ENCODE data around the gene CEMIP2. TPM values are rescaled to one million over a fixed set of nuclear protein-coding genes. Genes with fewer than 3 reads are reported as not detected.

Gene CEMIP2
- total RNA-seq, 5 donors from 2014 or later (not counting 1 experiment from before 2014, with no cell fraction given): 82.1 to 285 (median 90.8) TPM

DNA sequence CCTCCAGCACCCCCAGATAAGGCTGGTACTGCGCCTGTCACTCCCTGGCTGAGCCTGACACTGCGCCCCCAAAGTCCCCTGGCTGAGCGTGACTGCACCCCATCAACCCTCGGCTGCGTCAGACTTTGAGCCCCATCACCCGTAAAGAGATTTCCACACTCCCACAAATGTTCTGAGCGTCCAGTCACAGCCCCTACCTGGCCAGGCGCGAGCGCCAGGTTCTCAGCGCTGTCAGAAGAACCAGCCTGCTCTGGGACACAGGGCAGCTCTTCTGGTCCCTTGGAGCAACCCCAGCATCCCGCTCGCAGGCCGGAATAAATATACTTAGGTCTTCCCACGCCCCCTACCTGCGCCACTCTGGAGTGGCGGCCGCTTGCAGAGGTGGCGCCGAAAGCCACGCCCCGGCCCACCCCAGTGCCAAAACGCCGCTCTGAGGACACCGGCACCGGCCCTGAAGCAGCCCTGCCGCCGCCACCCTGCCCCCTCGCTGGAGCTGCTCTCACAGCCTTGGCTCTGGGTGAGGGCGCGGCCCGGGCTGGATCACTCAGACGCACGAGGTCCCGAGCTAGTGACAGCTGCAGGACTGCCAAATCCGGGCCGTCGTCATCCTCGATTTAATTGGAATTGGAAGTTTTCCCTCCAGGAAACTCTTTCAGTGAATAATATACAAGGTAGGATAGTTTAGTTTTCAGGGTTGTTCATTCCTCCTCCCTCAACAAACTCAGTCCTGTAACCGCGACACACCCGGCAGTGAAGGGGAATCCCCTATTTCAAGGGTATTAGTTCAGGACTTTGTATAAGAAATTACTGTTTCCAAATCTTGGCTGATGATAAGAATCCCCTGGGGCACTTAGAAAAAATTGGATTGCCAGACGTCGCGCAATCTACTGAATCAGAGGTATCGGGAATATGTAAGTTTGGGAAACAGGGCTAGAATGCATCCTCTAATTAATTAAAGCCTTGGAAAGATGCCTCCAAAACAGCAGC lies 1.2 kb upstream of the CEMIP2 start:
- WGBS (ENCODE audit: insufficient coverage): 0% methylated on average over 32 of the region's 46 CpGs
- DNase-seq (peak; percentile 48 to 84 (median 63)), ATAC-seq (replicated peaks in 1 of 4) (peak; percentile 53 to 60 (median 56))
- Histone ChIP-seq H3K27me3 (replicated peaks in 1 of 2; ENCODE audit: control insufficient read depth in 2 of 2, extremely low read depth in 1 of 2, insufficient read depth in 2 of 2, low read length in 1 of 2) (no peaks in the 10 kb centered on the region), H3K9me3 (no peaks in the 10 kb centered on the region), H3K4me3 (ENCODE audit: control insufficient read depth in 1 of 2, extremely low read depth in 1 of 2, low read length in 1 of 2) (peak overlapping the region; percentile 76), H3K4me1 (ENCODE audit: control insufficient read depth in 1 of 2, extremely low read depth in 1 of 2, insufficient read depth in 2 of 2, low read length in 2 of 2) (peaks cover 25 to 45% of the 10 kb centered on the region in 2 experiments), H3K36me3 (ENCODE audit: control insufficient read depth in 2 of 2, extremely low read depth in 1 of 2, insufficient read depth in 1 of 2, low read length in 1 of 2) (no peaks in the 10 kb centered on the region), H3K27ac (ENCODE audit: low read length) (peak overlapping the region; percentile 87)
- Mint-ChIP-seq H3K27me3 (no peaks in the 10 kb centered on the region), H3K36me3 (no peaks in the 10 kb centered on the region), H3K27ac (peak overlapping the region; percentile 93 to 94), H3K4me3 (peak overlapping the region; percentile 89 to 99 (median 93)), H3K4me1 (peaks cover 33 to 43% (median 33%) of the 10 kb centered on the region in 3 donors), H3K9me3 (no peaks in the 10 kb centered on the region)
- CTCF ChIA-PET: interaction anchor here (0.6 to 2.1 kb wide), 15 partner anchors 10 to 1145 kb away, joined by 3 to 12 read pairs (median 4); partner anchors contain the start of genes ABHD17B (in 1 of the 2) and C9orf85 (in 1 of the 2)
- POLR2A ChIA-PET: interaction anchor here (0.5 to 3.2 kb wide), 4 partner anchors 13 to 77 kb away, joined by 3 to 13 read pairs (median 8); no protein-coding TSS in a partner anchor

DNA sequence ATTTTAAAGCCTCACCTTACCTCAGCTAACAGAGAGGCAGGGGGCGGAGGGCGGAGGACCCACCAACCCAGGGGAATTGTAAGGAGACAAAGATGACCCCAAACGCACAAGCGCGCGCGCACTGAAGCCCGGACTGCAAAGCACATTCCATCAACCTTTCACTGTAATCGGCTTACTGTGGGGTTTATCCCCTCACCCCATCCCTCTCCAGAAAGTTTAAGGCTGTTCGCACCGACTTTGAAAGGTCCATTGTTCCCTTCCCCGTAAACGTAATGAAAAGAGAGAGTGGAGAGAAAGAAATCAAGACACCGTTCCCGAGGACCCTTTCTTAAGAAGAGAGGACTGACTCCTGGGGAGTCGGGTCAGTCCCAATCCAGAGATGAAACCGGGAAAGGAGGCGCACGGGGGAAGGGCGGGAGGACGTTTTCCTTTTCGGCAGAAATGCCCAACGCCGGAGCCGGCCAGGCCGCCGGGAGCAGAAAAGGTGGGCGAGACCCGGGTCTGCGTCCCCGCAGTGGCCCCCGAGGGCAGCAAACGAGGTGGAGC lies 464 bp downstream of the CEMIP2 start:
- H3K36me3 ChIP-seq (ENCODE audit: control insufficient read depth in 2 of 2, extremely low read depth in 1 of 2, insufficient read depth in 1 of 2, low read length in 1 of 2): no peaks in the 10 kb centered on the region
- ATAC-seq (replicated peaks in 1 of 4) (no peak), DNase-seq (peak in 12 of 35 experiments; percentile 5 to 39 (median 18))
- no peaks in the 10 kb centered on the region for H3K27me3 Mint-ChIP-seq
- no peaks in the 10 kb centered on the region for H3K27me3 ChIP-seq (replicated peaks in 1 of 2; ENCODE audit: control insufficient read depth in 2 of 2, extremely low read depth in 1 of 2, insufficient read depth in 2 of 2, low read length in 1 of 2)
- H3K4me1 Mint-ChIP-seq: peaks cover 45 to 59% (median 46%) of the 10 kb centered on the region in 3 donors
- CTCF ChIA-PET: interaction anchor here (0.7 to 2.1 kb wide), 7 partner anchors 8 to 84 kb away, joined by 3 to 5 read pairs (median 3); no protein-coding TSS in a partner anchor
- peaks cover 38 to 41% of the 10 kb centered on the region in 2 experiments for H3K4me1 ChIP-seq (ENCODE audit: control insufficient read depth in 1 of 2, extremely low read depth in 1 of 2, insufficient read depth in 2 of 2, low read length in 2 of 2)
- no peaks in the 10 kb centered on the region for H3K36me3 Mint-ChIP-seq
- peak overlapping the region; percentile 95 to 99 (median 98) for H3K4me3 Mint-ChIP-seq
- no peaks in the 10 kb centered on the region for H3K9me3 ChIP-seq
- H3K27ac Mint-ChIP-seq: peak overlapping the region; percentile 91 to 97
- WGBS (ENCODE audit: insufficient coverage): 0% methylated on average over 13 of the region's 33 CpGs
- H3K9me3 Mint-ChIP-seq: no peaks in the 10 kb centered on the region
- peak overlapping the region; percentile 82 to 97 for H3K4me3 ChIP-seq (ENCODE audit: control insufficient read depth in 1 of 2, extremely low read depth in 1 of 2, low read length in 1 of 2)
- H3K27ac ChIP-seq (ENCODE audit: low read length): peak overlapping the region; percentile 95
- POLR2A ChIA-PET: interaction anchor here (0.6 to 3.2 kb wide), 11 partner anchors 9 to 206 kb away, joined by 3 to 12 read pairs (median 3); partner anchors contain the start of genes ABHD17B (in 1 of the 2) and C9orf85 (in 1 of the 2)

DNA sequence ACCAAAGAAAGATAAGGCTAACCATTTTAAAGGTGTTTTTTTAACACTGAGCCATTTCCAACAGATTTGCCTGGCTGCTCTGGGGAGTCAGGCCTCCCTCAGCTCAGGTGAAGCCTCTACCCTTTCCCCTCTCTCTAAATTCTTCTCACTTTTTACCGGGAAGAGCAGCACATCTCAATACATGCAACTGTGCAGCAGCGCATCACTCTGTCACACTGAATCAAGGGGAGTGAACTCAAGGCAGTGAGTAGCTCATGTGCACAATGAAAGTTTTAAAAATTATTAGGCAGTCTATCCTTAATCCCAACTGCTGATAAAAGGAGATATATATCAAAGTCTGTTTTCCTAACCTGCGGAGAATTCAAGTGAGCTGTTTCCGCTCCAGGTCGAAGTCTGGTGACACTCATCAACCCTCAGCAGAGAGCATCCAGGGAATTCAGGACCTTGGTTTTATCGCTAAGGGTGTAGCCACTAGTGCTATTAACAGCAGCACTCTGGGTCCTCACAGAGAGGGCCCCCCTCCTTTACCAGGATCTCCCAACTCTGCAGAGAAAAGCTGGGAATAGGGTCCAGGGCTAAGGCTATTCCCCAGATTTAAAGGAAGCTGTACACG lies 1.0 kb downstream of the CEMIP2 start:
- Histone ChIP-seq H3K4me1 (ENCODE audit: control insufficient read depth in 1 of 2, extremely low read depth in 1 of 2, insufficient read depth in 2 of 2, low read length in 2 of 2) (peaks cover 44 to 47% of the 10 kb centered on the region in 2 experiments), H3K27ac (ENCODE audit: low read length) (peak overlapping the region; percentile 95), H3K36me3 (ENCODE audit: control insufficient read depth in 2 of 2, extremely low read depth in 1 of 2, insufficient read depth in 1 of 2, low read length in 1 of 2) (no peaks in the 10 kb centered on the region), H3K27me3 (replicated peaks in 1 of 2; ENCODE audit: control insufficient read depth in 2 of 2, extremely low read depth in 1 of 2, insufficient read depth in 2 of 2, low read length in 1 of 2) (no peaks in the 10 kb centered on the region), H3K9me3 (no peaks in the 10 kb centered on the region), H3K4me3 (ENCODE audit: control insufficient read depth in 1 of 2, extremely low read depth in 1 of 2, low read length in 1 of 2) (peak overlapping the region; percentile 82 to 97)
- Mint-ChIP-seq H3K4me1 (peaks cover 49 to 65% (median 50%) of the 10 kb centered on the region in 3 donors), H3K4me3 (peak overlapping the region; percentile 95 to 99 (median 98)), H3K27ac (peak overlapping the region; percentile 91 to 97), H3K9me3 (no peaks in the 10 kb centered on the region), H3K36me3 (no peaks in the 10 kb centered on the region), H3K27me3 (no peaks in the 10 kb centered on the region)
- POLR2A ChIA-PET: interaction anchor here (0.5 to 3.2 kb wide), 17 partner anchors 10 to 1388 kb away, joined by 3 to 12 read pairs (median 3); partner anchors contain the start of genes ABHD17B (in 1 of the 2) and C9orf85 (in 1 of the 2)
- ATAC-seq (replicated peaks in 1 of 4) (no peak), DNase-seq (peak in 1 of 35 experiments; percentile 9)
- 16% methylated on average over 5 of the region's 7 CpGs for WGBS (ENCODE audit: insufficient coverage)
- CTCF ChIA-PET: interaction anchor here (0.5 to 1.6 kb wide), 14 partner anchors 11 to 1127 kb away, joined by 3 to 5 read pairs (median 3); partner anchors contain the start of gene C9orf85 (in 1 of the 2)

DNA sequence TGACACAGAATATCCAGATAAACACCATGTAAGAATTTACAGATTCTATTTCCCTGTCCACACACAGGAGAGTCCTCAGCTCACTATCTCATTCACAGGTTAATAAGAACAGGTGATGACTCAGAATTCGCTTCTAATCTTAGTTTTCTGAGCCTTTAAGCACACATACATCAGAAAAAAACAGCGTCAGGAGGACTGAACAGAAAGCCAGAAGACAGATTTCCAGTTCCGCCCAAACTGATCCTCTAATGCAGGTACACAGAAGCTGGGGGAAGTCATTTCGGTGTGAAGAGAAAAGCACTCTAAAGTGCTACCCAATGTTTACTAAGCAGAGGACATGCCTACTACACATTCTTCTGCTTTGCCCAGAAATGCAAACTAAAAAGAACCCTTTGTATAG lies 1.6 kb downstream of the CEMIP2 start:
- Histone ChIP-seq H3K9me3 (no peaks in the 10 kb centered on the region), H3K27me3 (replicated peaks in 1 of 2; ENCODE audit: control insufficient read depth in 2 of 2, extremely low read depth in 1 of 2, insufficient read depth in 2 of 2, low read length in 1 of 2) (no peaks in the 10 kb centered on the region), H3K36me3 (ENCODE audit: control insufficient read depth in 2 of 2, extremely low read depth in 1 of 2, insufficient read depth in 1 of 2, low read length in 1 of 2) (no peaks in the 10 kb centered on the region), H3K27ac (ENCODE audit: low read length) (peak overlapping the region; percentile 95), H3K4me1 (ENCODE audit: control insufficient read depth in 1 of 2, extremely low read depth in 1 of 2, insufficient read depth in 2 of 2, low read length in 2 of 2) (peaks cover 48 to 53% of the 10 kb centered on the region in 2 experiments), H3K4me3 (ENCODE audit: control insufficient read depth in 1 of 2, extremely low read depth in 1 of 2, low read length in 1 of 2) (peak overlapping the region; percentile 82 to 97)
- Mint-ChIP-seq H3K27me3 (no peaks in the 10 kb centered on the region), H3K36me3 (no peaks in the 10 kb centered on the region), H3K27ac (peak overlapping the region; percentile 91 to 97), H3K4me3 (peak overlapping the region; percentile 95 to 99 (median 98)), H3K9me3 (no peaks in the 10 kb centered on the region), H3K4me1 (peaks cover 55 to 71% (median 57%) of the 10 kb centered on the region in 3 donors)
- CTCF ChIA-PET: interaction anchor here (0.5 to 1.6 kb wide), 11 partner anchors 10 to 1126 kb away, joined by 3 to 5 read pairs (median 4); partner anchors contain the start of gene C9orf85 (in 1 of the 2)
- DNase-seq (peak in 8 of 35 experiments; percentile 6 to 52 (median 20)), ATAC-seq (replicated peaks in 1 of 4) (peak in 1 of 4 experiments; percentile 1)
- no CpG with 5 or more reads among the region's 4 CpGs for WGBS (ENCODE audit: insufficient coverage)
- POLR2A ChIA-PET: interaction anchor here (0.5 to 3.2 kb wide), 12 partner anchors 10 to 145 kb away, joined by 3 to 12 read pairs (median 4); partner anchors contain the start of genes ABHD17B (in 1 of the 2) and C9orf85 (in 1 of the 2)

DNA sequence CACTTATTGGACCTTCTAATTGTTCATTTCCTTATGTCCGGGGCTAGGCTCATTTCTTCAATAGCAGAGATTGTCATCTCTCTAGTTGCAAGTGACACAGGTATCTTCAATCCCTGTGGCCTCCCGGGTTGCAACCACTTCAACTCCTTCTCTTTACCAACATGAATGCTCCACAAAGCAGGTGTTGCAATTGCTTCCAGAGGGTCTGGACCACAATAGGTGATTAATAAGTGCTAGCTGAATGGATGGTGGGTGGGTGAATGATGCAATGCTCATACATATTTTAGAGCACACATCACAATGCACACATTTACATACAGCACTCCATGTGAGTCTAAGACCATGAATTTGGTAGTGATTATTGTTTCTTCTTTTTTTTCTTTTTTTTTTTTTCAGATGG lies 2.6 kb downstream of the CEMIP2 start:
- Histone ChIP-seq H3K9me3 (no peaks in the 10 kb centered on the region), H3K4me1 (ENCODE audit: control insufficient read depth in 1 of 2, extremely low read depth in 1 of 2, insufficient read depth in 2 of 2, low read length in 2 of 2) (peaks cover 52 to 61% of the 10 kb centered on the region in 2 experiments), H3K27me3 (replicated peaks in 1 of 2; ENCODE audit: control insufficient read depth in 2 of 2, extremely low read depth in 1 of 2, insufficient read depth in 2 of 2, low read length in 1 of 2) (no peaks in the 10 kb centered on the region), H3K4me3 (ENCODE audit: control insufficient read depth in 1 of 2, extremely low read depth in 1 of 2, low read length in 1 of 2) (peak overlapping the region in 1 of 2 donors; percentile 97), H3K27ac (ENCODE audit: low read length) (no peak overlapping the region), H3K36me3 (ENCODE audit: control insufficient read depth in 2 of 2, extremely low read depth in 1 of 2, insufficient read depth in 1 of 2, low read length in 1 of 2) (no peaks in the 10 kb centered on the region)
- DNase-seq (no peak), ATAC-seq (replicated peaks in 1 of 4) (no peak)
- Mint-ChIP-seq H3K27me3 (no peaks in the 10 kb centered on the region), H3K4me1 (peaks cover 65 to 81% (median 66%) of the 10 kb centered on the region in 3 donors), H3K36me3 (peaks cover 9% of the 10 kb centered on the region), H3K4me3 (peak overlapping the region; percentile 95 to 99 (median 98)), H3K27ac (peak overlapping the region; percentile 79 to 97), H3K9me3 (no peaks in the 10 kb centered on the region)
- CTCF ChIA-PET: interaction anchor here (0.6 to 1.6 kb wide), 7 partner anchors 14 to 259 kb away, joined by 3 to 5 read pairs (median 4); partner anchors contain the start of gene C9orf85 (in 1 of the 2)
- POLR2A ChIA-PET: interaction anchor here in 1 of 2 donors (0.5 to 1.0 kb wide), 2 partner anchors 18 to 1408 kb away, joined by 3 read pairs; no protein-coding TSS in a partner anchor
- 71% methylated on average over 1 of the region's 2 CpGs for WGBS (ENCODE audit: insufficient coverage)
